ENCODE data around the gene CHRNE. TPM values are rescaled to one million over a fixed set of nuclear protein-coding genes. Genes with fewer than 3 reads are reported as not detected.
A peak's percentile ranks its signal among the peaks of the same experiment; 100 is the strongest.

Gene CHRNE
- total and polyA plus RNA-seq, 2 of the 13 experiments (the other 11 are each of a cell fraction or from before 2014, with no cell fraction given), result 0.53 to 0.59 TPM

GRCh38 chr17:4949321-4950074 lies 46.6 kb upstream of the CHRNE start (continued):
- peak; percentile 19; the same call in 1 of the 2 replicates for TF ChIP-seq ARID4A (CRISPR knock-in tag; IDR thresholded peaks at IDR 0.05; ENCODE audit: borderline replicate concordance)
- TF ChIP-seq AFF4 (CRISPR knock-in tag; IDR thresholded peaks at IDR 0.05), result no peak
- TF ChIP-seq POGK (CRISPR knock-in tag; conservative IDR thresholded peaks at IDR 0.05), result no peak
- no peak for TF ChIP-seq NFE2L1 (CRISPR knock-in tag; IDR thresholded peaks at IDR 0.05; ENCODE audit: borderline replicate concordance)
- no peak for TF ChIP-seq HES4 (CRISPR knock-in tag; IDR thresholded peaks at IDR 0.05; ENCODE audit: borderline replicate concordance)
- TF ChIP-seq ZNF772 (CRISPR knock-in tag; IDR thresholded peaks at IDR 0.05), result no peak
- no peak for TF ChIP-seq CAMTA2 (CRISPR knock-in tag; IDR thresholded peaks at IDR 0.05; ENCODE audit: borderline replicate concordance)
- no peak for TF ChIP-seq SRF (IDR thresholded peaks at IDR 0.05; ENCODE audit: low read depth, low read length)
- TF ChIP-seq ZNF788 (CRISPR knock-in tag; IDR thresholded peaks at IDR 0.05; ENCODE audit: borderline replicate concordance), result no peak
- no peak; the same call in 1 of the 2 replicates for TF ChIP-seq CHD2 (IDR thresholded peaks at IDR 0.05; ENCODE audit: low read depth, low read length)
- no peak for TF ChIP-seq ZNF652 (CRISPR knock-in tag; IDR thresholded peaks at IDR 0.05; ENCODE audit: borderline replicate concordance, low read depth)
- no peak for TF ChIP-seq GTF3A (CRISPR knock-in tag; conservative IDR thresholded peaks at IDR 0.05)
- no peak; the same call in 1 of the 2 replicates for TF ChIP-seq ZFP90 (CRISPR knock-in tag; IDR thresholded peaks at IDR 0.05; ENCODE audit: borderline replicate concordance)
- peak; percentile 16 to 65; a peak in 1 of 4 replicates for TF ChIP-seq HMGXB4 (CRISPR knock-in tag; IDR thresholded peaks at IDR 0.05; ENCODE audit: borderline replicate concordance in 1 of 2, low read depth in 1 of 2)
- peak; percentile 65 for TF ChIP-seq ELF3 (CRISPR knock-in tag; IDR thresholded peaks at IDR 0.05)
- TF ChIP-seq AGO1 (IDR thresholded peaks at IDR 0.05; ENCODE audit: low read depth, low read length, poor library complexity, severe bottlenecking), result no peak
